H9 (cell line): ENCODE measurements around the gene SENP7. TPM values are rescaled to one million over a fixed set of nuclear protein-coding genes. Genes with fewer than 3 reads are reported as not detected.

ENCODE experiments used
- DNase-seq: peaks from one replicate; pipeline ENCODE4 v3.0.0-alpha.2; 2017
- H2AFZ ChIP-seq: one replicate; pipeline ENCODE4 v1.6.1; 2013; ENCODE audit warnings: mild to moderate bottlenecking, low read length, control low read depth, moderate library complexity
- H2AK5ac ChIP-seq: 2 replicates; pipeline ENCODE4 v1.6.1; 2013; ENCODE audit warnings: low read length, control low read depth, mixed read lengths; ENCODE audit not compliant: insufficient read length
- H2BK120ac ChIP-seq: one replicate; pipeline ENCODE4 v1.6.1; 2013; ENCODE audit warnings: low read depth, mild to moderate bottlenecking, low read length, control low read depth, inconsistent platforms; ENCODE audit not compliant: poor library complexity, severe bottlenecking
- H2BK12ac ChIP-seq: 2 replicates; pipeline ENCODE4 v1.6.1; 2013; ENCODE audit warnings: low read length, control low read depth, mixed read lengths, low read depth; ENCODE audit not compliant: insufficient read length
- H2BK15ac ChIP-seq: 2 replicates; pipeline ENCODE4 v1.6.1; 2013; ENCODE audit warnings: low read depth, low read length, control low read depth
- H2BK20ac ChIP-seq: one replicate; pipeline ENCODE4 v1.6.1; 2013; ENCODE audit warnings: low read depth, mild to moderate bottlenecking, low read length, control low read depth, inconsistent platforms; ENCODE audit not compliant: poor library complexity, severe bottlenecking
- H2BK5ac ChIP-seq: 2 replicates; pipeline ENCODE4 v1.6.1; 2013; ENCODE audit warnings: low read length, control low read depth, mixed read lengths; ENCODE audit not compliant: insufficient read length
- H3K14ac ChIP-seq: 2 replicates; pipeline ENCODE4 v1.6.1; 2013; ENCODE audit warnings: low read length, control low read depth; ENCODE audit not compliant: insufficient read depth
- H3K18ac ChIP-seq: 2 replicates; pipeline ENCODE4 v1.6.1; 2013; ENCODE audit warnings: low read depth, mild to moderate bottlenecking, mixed read lengths, low read length, control low read depth; ENCODE audit not compliant: insufficient read length
- H3K23ac ChIP-seq: 2 replicates; pipeline ENCODE4 v1.6.1; 2013; ENCODE audit warnings: low read length, control low read depth, mixed read lengths, low read depth; ENCODE audit not compliant: insufficient read length
- H3K23me2 ChIP-seq: 2 replicates; pipeline ENCODE4 v1.6.1; 2013; ENCODE audit warnings: low read depth, mild to moderate bottlenecking, mixed read lengths, low read length, control low read depth; ENCODE audit not compliant: insufficient read length, poor library complexity, severe bottlenecking
- H3K27ac ChIP-seq: 2 replicates; pipeline ENCODE4 v1.5.1; 2013; ENCODE audit warnings: low read length, control low read depth, mixed read lengths, low read depth; ENCODE audit not compliant: insufficient read length
- H3K27me3 ChIP-seq: 2 replicates; pipeline ENCODE4 v1.6.1; 2013; ENCODE audit warnings: low read length, control low read depth, inconsistent platforms; ENCODE audit not compliant: insufficient read depth
- H3K4ac ChIP-seq: 2 replicates; pipeline ENCODE4 v1.6.1; 2013; ENCODE audit warnings: low read depth, mild to moderate bottlenecking, control low read depth, inconsistent platforms, low read length, moderate library complexity
- H3K4me1 ChIP-seq: 2 replicates; pipeline ENCODE4 v1.6.1; 2013; ENCODE audit warnings: low read length, control low read depth, inconsistent platforms; ENCODE audit not compliant: insufficient read depth
- H3K4me2 ChIP-seq: 2 replicates; pipeline ENCODE4 v1.6.1; 2013; ENCODE audit warnings: low read length, control low read depth, mixed read lengths; ENCODE audit not compliant: insufficient read length, insufficient read depth
- H3K56ac ChIP-seq: 2 replicates; pipeline ENCODE4 v1.6.1; 2013; ENCODE audit warnings: low read depth, mild to moderate bottlenecking, mixed read lengths, low read length, control low read depth; ENCODE audit not compliant: insufficient read length
- H3K79me1 ChIP-seq: 2 replicates; pipeline ENCODE4 v1.6.1; 2013; ENCODE audit warnings: low read depth, mild to moderate bottlenecking, moderate library complexity, low read length, control low read depth, inconsistent platforms; ENCODE audit not compliant: insufficient read depth, poor library complexity, severe bottlenecking
- H3K79me2 ChIP-seq: 2 replicates; pipeline ENCODE4 v1.6.1; 2013; ENCODE audit warnings: low read length, control low read depth, inconsistent platforms; ENCODE audit not compliant: insufficient read depth
- H3K9ac ChIP-seq: 2 replicates; pipeline ENCODE4 v1.6.1; 2013; ENCODE audit warnings: low read length, control low read depth, mixed read lengths; ENCODE audit not compliant: insufficient read length; ENCODE audit errors: extremely low read depth
- H3K9me3 ChIP-seq: one replicate; pipeline ENCODE4 v1.6.1; 2013; ENCODE audit warnings: low read depth, low read length, inconsistent platforms; ENCODE audit not compliant: control insufficient read depth
- H3T11ph ChIP-seq: one replicate; pipeline ENCODE4 v1.6.1; 2013; ENCODE audit warnings: mild to moderate bottlenecking, low read length, control low read depth, inconsistent platforms
- H4K20me1 ChIP-seq: one replicate; pipeline ENCODE4 v1.6.1; 2013; ENCODE audit not compliant: control insufficient read depth, insufficient read length, insufficient read depth
- H4K5ac ChIP-seq: 2 replicates; pipeline ENCODE4 v1.6.1; 2013; ENCODE audit warnings: low read depth, mild to moderate bottlenecking, mixed read lengths, low read length, control low read depth; ENCODE audit not compliant: insufficient read length
- H4K8ac ChIP-seq: replicated peaks from 2 replicates; pipeline ENCODE4 v1.6.1; 2013; ENCODE audit warnings: low read length, control low read depth, mixed read lengths, low read depth; ENCODE audit not compliant: insufficient read length
- H4K91ac ChIP-seq: 2 replicates; pipeline ENCODE4 v1.6.1; 2013; ENCODE audit warnings: low read depth, mild to moderate bottlenecking, moderate library complexity, mixed read lengths, low read length, control low read depth; ENCODE audit not compliant: insufficient read length
- H3K27ac Mint-ChIP-seq, 3 experiments: 2 replicates in 2 of 3; 3 replicates in 1 of 3; pipeline ENCODE4 v1.8.0; 2020 to 2021; ENCODE audit warnings: mixed read lengths in 3 of 3, mild to moderate bottlenecking in 1 of 3, moderate library complexity in 1 of 3
- H3K27me3 Mint-ChIP-seq: 2 replicates; pipeline ENCODE4 v1.8.0; 2021; ENCODE audit warnings: low read depth, mild to moderate bottlenecking, moderate library complexity, mixed read lengths
- H3K36me3 Mint-ChIP-seq, 3 experiments: 2 replicates in 2 of 3; 3 replicates in 1 of 3; pipeline ENCODE4 v1.8.0; 2020 to 2021; ENCODE audit warnings: low read depth in 3 of 3, mixed read lengths in 3 of 3; ENCODE audit not compliant: insufficient read depth in 1 of 3
- H3K4me1 Mint-ChIP-seq, 2 experiments: 2 replicates each; pipeline ENCODE4 v1.8.0; 2020; ENCODE audit warnings: mixed read lengths in 2 of 2
- H3K4me3 Mint-ChIP-seq, 2 experiments: 2 replicates in 1 of 2; 3 replicates in 1 of 2; pipeline ENCODE4 v1.8.0; 2020 to 2021; ENCODE audit warnings: mild to moderate bottlenecking in 2 of 2, mixed read lengths in 2 of 2, moderate library complexity in 1 of 2
- H3K9me3 Mint-ChIP-seq, 2 experiments: 2 replicates in 1 of 2; 3 replicates in 1 of 2; pipeline ENCODE4 v1.8.0; 2020; ENCODE audit warnings: mild to moderate bottlenecking in 2 of 2, mixed read lengths in 2 of 2, moderate library complexity in 1 of 2
- WGBS: extraction: QIAGEN DNeasy Blood & Tissue Kit; methylation state at CpG from one replicate; pipeline ENCODE4 v1.1.7; 2013; ENCODE audit warnings: missing lambda C conversion rate, low lambda C conversion rate, mixed read lengths; ENCODE audit not compliant: insufficient read length; ENCODE audit errors: extremely low coverage; 5-methylcytosine and 5-hydroxymethylcytosine counted together
- total RNA-seq: library from RNA; stranded (reverse); gene quantifications from 2 replicates; pipeline ENCODE4 v1.2.1, GENCODE V29; 2021
- TF ChIP-seq, protein P1 (sequence below): fragments of 200-600 bp; sonication (generic); conservative IDR thresholded peaks from 3 replicates; pipeline ENCODE4 v1.8.0; 2021; ENCODE audit warnings: antibody characterized with exemption, mild to moderate bottlenecking

The SENP7 gene
- total RNA-seq, 1 experiment from 2014 or later: 8.4 TPM

DNA sequence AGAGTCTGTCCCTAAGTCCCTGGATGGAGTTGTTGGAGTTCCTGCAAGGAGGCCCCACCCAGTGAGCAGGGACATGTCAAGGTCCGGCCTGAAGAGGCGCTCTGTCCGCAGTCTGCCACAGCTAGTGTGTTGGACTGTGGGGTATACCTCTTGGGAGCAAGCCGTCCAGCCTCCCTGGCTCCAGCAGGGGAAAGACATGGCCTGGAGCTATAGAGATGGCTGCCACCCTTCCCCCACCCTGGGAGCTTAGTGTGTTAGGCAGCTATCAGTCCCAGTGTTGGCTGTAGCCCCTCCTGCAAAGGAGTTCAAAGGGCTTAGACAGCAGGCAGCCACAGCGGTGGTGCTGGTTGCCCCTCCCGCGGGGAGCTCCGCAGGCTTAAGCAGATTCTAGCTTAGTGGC lies 212.9 kb downstream of the SENP7 start:
- Histone ChIP-seq H2AFZ (no peak overlapping the region), H3K23ac (no peak overlapping the region), H3K27me3 (no peaks in the 10 kb centered on the region), H3K4ac (no peak overlapping the region), H3K79me2 (no peaks in the 10 kb centered on the region), H4K20me1 (no peaks in the 10 kb centered on the region), H2AK5ac (no peak overlapping the region), H3K27ac (no peak overlapping the region), H3K4me2 (no peak overlapping the region), H3K56ac (no peak overlapping the region), H2BK12ac (no peak overlapping the region), H3K18ac (no peak overlapping the region), H3K4me1 (no peaks in the 10 kb centered on the region), H3K79me1 (no peaks in the 10 kb centered on the region), H2BK5ac (no peak overlapping the region), H2BK15ac (no peak overlapping the region), H4K5ac (no peak overlapping the region), H3K23me2 (no peaks in the 10 kb centered on the region), H3K14ac (peak overlapping the region; percentile 25; the same call in 1 of the 2 replicates), H4K91ac (no peak overlapping the region), H4K8ac (no peak overlapping the region), H2BK20ac (no peak overlapping the region), H3T11ph (no peak overlapping the region), H2BK120ac (no peak overlapping the region), H3K9ac (no peak overlapping the region), H3K9me3 (no peaks in the 10 kb centered on the region)
- no peaks in the 10 kb centered on the region; the same call in none of the 2 replicates for H3K27me3 Mint-ChIP-seq
- peaks cover 0 to 6% (median 0%) of the 10 kb centered on the region in 3 experiments; a peak in 3 of 7 replicates for H3K36me3 Mint-ChIP-seq
- peaks cover 4 to 13% of the 10 kb centered on the region in 2 experiments for H3K4me1 Mint-ChIP-seq
- H3K4me3 Mint-ChIP-seq: no peak overlapping the region
- no peak overlapping the region for H3K27ac Mint-ChIP-seq
- peak; percentile 31 for DNase-seq
- TF ChIP-seq, protein P1, sequence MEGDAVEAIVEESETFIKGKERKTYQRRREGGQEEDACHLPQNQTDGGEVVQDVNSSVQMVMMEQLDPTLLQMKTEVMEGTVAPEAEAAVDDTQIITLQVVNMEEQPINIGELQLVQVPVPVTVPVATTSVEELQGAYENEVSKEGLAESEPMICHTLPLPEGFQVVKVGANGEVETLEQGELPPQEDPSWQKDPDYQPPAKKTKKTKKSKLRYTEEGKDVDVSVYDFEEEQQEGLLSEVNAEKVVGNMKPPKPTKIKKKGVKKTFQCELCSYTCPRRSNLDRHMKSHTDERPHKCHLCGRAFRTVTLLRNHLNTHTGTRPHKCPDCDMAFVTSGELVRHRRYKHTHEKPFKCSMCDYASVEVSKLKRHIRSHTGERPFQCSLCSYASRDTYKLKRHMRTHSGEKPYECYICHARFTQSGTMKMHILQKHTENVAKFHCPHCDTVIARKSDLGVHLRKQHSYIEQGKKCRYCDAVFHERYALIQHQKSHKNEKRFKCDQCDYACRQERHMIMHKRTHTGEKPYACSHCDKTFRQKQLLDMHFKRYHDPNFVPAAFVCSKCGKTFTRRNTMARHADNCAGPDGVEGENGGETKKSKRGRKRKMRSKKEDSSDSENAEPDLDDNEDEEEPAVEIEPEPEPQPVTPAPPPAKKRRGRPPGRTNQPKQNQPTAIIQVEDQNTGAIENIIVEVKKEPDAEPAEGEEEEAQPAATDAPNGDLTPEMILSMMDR: no peak
- peaks cover 7% of the 10 kb centered on the region in 2 experiments; a peak in 3 of 5 replicates for H3K9me3 Mint-ChIP-seq
- no CpG with 5 or more reads among the region's 8 CpGs for WGBS
